Fibroblast of pulmonary artery (primary cell): ENCODE data around the gene GAB2.
A peak's percentile ranks its signal among the peaks of the same experiment; 100 is the strongest.
"Not testable (repeated sequence)": the region's sequence is repeated elsewhere in the genome, so short reads cannot be mapped to it uniquely, and the experiment has no call there.

Source experiments
- DNase-seq: peaks from one replicate; pipeline ENCODE4 v3.0.0-alpha.2; 2010; ENCODE audit warnings: low read depth
- H3K4me3 ChIP-seq: replicated peaks from 2 replicates; pipeline ENCODE4 v1.5.1; 2011; ENCODE audit warnings: low read depth, mild to moderate bottlenecking, control low read depth, low read length, moderate library complexity
- CTCF ChIP-seq: IDR thresholded peaks from 2 replicates; pipeline ENCODE4 v1.5.1; 2011; ENCODE audit warnings: mild to moderate bottlenecking, control low read depth, low read length, inconsistent platforms; ENCODE audit errors: missing control alignments

The GAB2 gene

GRCh38 chr11:78234006-78234405 is 183.6 kb downstream of the GAB2 start:
- no peak for DNase-seq
- no peak for TF ChIP-seq CTCF
- H3K4me3 ChIP-seq = no peak overlapping the region

GRCh38 chr11:78233046-78233445 is 184.6 kb downstream of the GAB2 start:
- H3K4me3 ChIP-seq, DNase-seq: not testable (repeated sequence)

GRCh38 chr11:78231962-78232501 is 185.6 kb downstream of the GAB2 start:
- peak; percentile 59 for DNase-seq
- TF ChIP-seq CTCF = no peak
- no peak overlapping the region for H3K4me3 ChIP-seq

GRCh38 chr11:78230161-78230877 is 187.3 kb downstream of the GAB2 start:
- no peak overlapping the region for H3K4me3 ChIP-seq
- no peak for DNase-seq
- no peak for TF ChIP-seq CTCF

- DNase-seq = no peak
- no peak overlapping the region for H3K4me3 ChIP-seq
- TF ChIP-seq CTCF = no peak
These were observed 188.5 kb downstream of the GAB2 start for GRCh38 chr11:78229106-78229505.

- TF ChIP-seq CTCF = peak; percentile 65
- H3K4me3 ChIP-seq = no peak overlapping the region
- peak; percentile 75 for DNase-seq
These were observed 189.2 kb downstream of the GAB2 start for GRCh38 chr11:78228467-78228866.

- DNase-seq = no peak
- no peak for TF ChIP-seq CTCF
These were observed 189.7 kb downstream of the GAB2 start for GRCh38 chr11:78227921-78228320.

More at GRCh38 chr11:78227921-78228320, 189.7 kb downstream of the GAB2 start:
- no peak overlapping the region for H3K4me3 ChIP-seq
